Non-pigmented ciliary epithelial cell (primary cell): ENCODE results near the gene NTS.

Source experiments
- DNase-seq: peaks from one replicate; pipeline ENCODE4 v3.0.0-alpha.2; 2010; ENCODE audit warnings: low read depth

The NTS gene

DNA sequence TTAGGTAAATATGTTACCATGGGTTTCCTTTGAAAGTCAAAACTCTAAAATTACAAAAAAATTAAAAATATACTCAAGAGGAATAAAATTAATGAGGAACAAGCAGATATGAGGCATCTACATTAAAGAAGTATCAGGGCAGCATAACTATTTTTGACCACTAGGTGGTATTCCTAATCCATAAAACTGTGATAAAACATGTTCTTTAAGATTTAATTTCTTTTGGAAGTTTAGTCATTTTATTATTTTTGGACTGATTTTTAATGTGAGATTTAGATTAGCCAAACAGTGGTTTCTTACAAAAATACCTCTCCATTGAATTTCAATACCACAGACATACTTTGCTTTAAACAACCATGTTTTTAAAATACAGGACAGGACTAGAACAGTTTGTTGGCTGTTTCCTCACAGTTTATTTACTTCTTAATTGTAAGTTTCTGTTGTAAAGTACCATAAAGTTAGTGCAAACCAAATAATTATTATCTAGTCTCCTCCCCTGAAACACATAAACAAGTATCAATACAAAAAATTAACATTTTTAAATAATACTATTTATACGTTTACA, 49.8 kb downstream of the NTS start:
- DNase-seq, result peak; percentile 24

DNA sequence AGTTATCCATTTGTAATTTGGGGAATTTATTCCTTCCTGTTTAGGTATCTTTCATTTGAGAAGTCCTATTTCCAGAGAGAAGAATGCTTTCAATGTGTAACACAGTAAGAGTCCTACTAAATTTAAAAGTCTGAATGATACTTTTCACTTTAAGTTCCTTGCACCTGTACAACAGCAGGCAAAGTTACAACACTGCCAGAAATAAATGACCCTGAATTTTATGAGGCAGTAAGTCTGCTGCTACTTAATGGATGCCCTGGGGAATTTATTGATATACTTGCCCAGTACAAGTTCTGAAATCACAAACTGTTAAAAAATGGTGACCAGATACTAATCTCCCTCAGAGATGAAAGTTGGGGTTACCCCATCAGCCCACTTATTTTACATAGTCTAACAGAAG, 53.1 kb downstream of the NTS start:
- no peak for DNase-seq
